ENCODE data around the gene FAM20A.

GRCh38 chr17:68513932-68514331 is 87.2 kb downstream of the FAM20A start:
- TF ChIP-seq, protein P1, sequence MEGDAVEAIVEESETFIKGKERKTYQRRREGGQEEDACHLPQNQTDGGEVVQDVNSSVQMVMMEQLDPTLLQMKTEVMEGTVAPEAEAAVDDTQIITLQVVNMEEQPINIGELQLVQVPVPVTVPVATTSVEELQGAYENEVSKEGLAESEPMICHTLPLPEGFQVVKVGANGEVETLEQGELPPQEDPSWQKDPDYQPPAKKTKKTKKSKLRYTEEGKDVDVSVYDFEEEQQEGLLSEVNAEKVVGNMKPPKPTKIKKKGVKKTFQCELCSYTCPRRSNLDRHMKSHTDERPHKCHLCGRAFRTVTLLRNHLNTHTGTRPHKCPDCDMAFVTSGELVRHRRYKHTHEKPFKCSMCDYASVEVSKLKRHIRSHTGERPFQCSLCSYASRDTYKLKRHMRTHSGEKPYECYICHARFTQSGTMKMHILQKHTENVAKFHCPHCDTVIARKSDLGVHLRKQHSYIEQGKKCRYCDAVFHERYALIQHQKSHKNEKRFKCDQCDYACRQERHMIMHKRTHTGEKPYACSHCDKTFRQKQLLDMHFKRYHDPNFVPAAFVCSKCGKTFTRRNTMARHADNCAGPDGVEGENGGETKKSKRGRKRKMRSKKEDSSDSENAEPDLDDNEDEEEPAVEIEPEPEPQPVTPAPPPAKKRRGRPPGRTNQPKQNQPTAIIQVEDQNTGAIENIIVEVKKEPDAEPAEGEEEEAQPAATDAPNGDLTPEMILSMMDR (IDR thresholded peaks at IDR 0.05) = no peak
- no peak for TF ChIP-seq EZH2 (IDR thresholded peaks at IDR 0.05; ENCODE audit: borderline replicate concordance, insufficient read depth, low read depth, low read length, poor library complexity, severe bottlenecking)

All from B cell (primary cell).